Ascending aorta (tissue), 2 donors: ENCODE data around the gene LDLRAP1. TPM values are rescaled to one million over a fixed set of nuclear protein-coding genes. Genes with fewer than 3 reads are reported as not detected.

Source experiments
- DNase-seq, 2 donors: peaks; one replicate each; pipeline ENCODE4 v3.0.0-alpha.2; 2019; ENCODE audit warnings: low spot score in 2 of 2
- H3K27ac ChIP-seq, 2 donors: fragments of 200-600 bp; sonication (generic); one replicate each; pipeline ENCODE4 v1.5.1; 2016 to 2017; ENCODE audit warnings: mild to moderate bottlenecking in 1 of 2
- H3K27me3 ChIP-seq: fragments of 200-600 bp; sonication (generic); one replicate; pipeline ENCODE4 v1.5.1; 2017
- H3K36me3 ChIP-seq, 2 donors: fragments of 200-600 bp; sonication (generic); one replicate each; pipeline ENCODE4 v1.5.1; 2016
- H3K4me1 ChIP-seq, 2 donors: fragments of 200-600 bp; sonication (generic); one replicate each; pipeline ENCODE4 v1.5.1; 2016 to 2017; ENCODE audit warnings: mild to moderate bottlenecking in 1 of 2
- H3K4me3 ChIP-seq, 2 donors: fragments of 200-600 bp; sonication (generic); one replicate each; pipeline ENCODE4 v1.5.1; 2016 to 2017; ENCODE audit warnings: mild to moderate bottlenecking in 1 of 2
- H3K9me3 ChIP-seq, 2 donors: fragments of 200-600 bp; sonication (generic); one replicate each; pipeline ENCODE4 v1.5.1; 2016
- CTCF ChIP-seq, 3 experiments: fragments of 200-600 bp in 2 of 3; fragments of 450-650 bp in 1 of 3; sonication (generic) in 2 of 3; IDR thresholded peaks; one replicate each; pipeline ENCODE4 v1.5.1; 2016 to 2019; ENCODE audit warnings: antibody characterized with exemption in 3 of 3, mild to moderate bottlenecking in 1 of 3, moderate library complexity in 1 of 3
- intact Hi-C: fragments of 100-400 bp; cut with DNase I; formaldehyde crosslinking; loops from one replicate; pipeline ENCODE4 v1.15.1; 2023
- total RNA-seq: library from RNA; depleted of rRNA; stranded (reverse); fragments of >200 nt; gene quantifications from one replicate; pipeline ENCODE4 v1.1.0, GENCODE V29; 2016

The LDLRAP1 gene
- total RNA-seq, 1 donor from 2014 or later = 75.4 TPM

- DNase-seq = peak in 1 of 2 donors; percentile 75
- no peak overlapping the region for H3K4me3 ChIP-seq
- peaks cover 0 to 6% of the 10 kb centered on the region in 2 donors for H3K9me3 ChIP-seq
- TF ChIP-seq CTCF (IDR thresholded peaks at IDR 0.05) = peak; percentile 73 to 82 (median 74)
- intact Hi-C loops = loop anchor here (1.0 to 5.0 kb wide), 3 partner anchors 17 to 277 kb away; no protein-coding TSS in a partner anchor
- no peaks in the 10 kb centered on the region for H3K27me3 ChIP-seq
- H3K27ac ChIP-seq = no peak overlapping the region
- no peaks in the 10 kb centered on the region for H3K4me1 ChIP-seq
- H3K36me3 ChIP-seq = no peaks in the 10 kb centered on the region
Measured at GRCh38 chr1:25520446-25521061, 22.9 kb upstream of the LDLRAP1 start.

DNA sequence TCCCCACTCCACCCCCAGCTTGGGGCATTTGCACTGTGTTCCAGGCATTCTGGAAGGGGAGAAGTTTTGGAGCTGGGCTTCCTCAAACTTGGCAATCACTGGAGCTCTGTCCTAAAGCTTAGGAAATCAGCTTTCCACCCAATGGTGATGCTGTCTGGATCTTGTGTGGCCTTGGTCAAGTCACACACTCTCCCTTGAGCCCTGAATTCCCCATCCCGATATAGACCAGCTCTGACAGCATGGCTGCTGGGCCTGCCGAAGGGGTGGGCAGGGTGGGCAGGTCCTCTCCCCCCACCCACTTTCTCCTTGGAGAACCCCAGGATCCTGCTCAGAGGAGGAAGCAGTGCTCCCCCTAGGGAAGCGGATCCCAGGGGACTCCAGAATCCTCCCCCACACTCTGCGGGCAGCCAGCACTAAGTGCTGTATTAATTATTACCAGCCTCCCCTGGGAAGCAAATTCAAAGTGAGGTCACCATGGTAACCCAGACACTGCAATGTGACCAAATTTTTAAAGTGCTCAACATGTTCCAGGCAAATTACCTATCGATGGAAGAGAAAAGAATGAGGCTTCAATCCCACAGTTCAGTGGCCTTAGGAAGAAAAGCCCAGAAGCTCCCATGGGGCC is 21.3 kb upstream of the LDLRAP1 start:
- intact Hi-C loops = loop anchor here (5.0 kb wide), 2 partner anchors 120 to 275 kb away; no protein-coding TSS in a partner anchor
- no peaks in the 10 kb centered on the region for H3K36me3 ChIP-seq
- no peak for TF ChIP-seq CTCF (IDR thresholded peaks at IDR 0.05)
- peaks cover 0 to 6% of the 10 kb centered on the region in 2 donors for H3K9me3 ChIP-seq
- no peak for DNase-seq
- H3K4me3 ChIP-seq = no peak overlapping the region
- H3K4me1 ChIP-seq = peaks cover 0 to 3% of the 10 kb centered on the region in 2 donors
- no peak overlapping the region for H3K27ac ChIP-seq
- H3K27me3 ChIP-seq = no peaks in the 10 kb centered on the region

DNA sequence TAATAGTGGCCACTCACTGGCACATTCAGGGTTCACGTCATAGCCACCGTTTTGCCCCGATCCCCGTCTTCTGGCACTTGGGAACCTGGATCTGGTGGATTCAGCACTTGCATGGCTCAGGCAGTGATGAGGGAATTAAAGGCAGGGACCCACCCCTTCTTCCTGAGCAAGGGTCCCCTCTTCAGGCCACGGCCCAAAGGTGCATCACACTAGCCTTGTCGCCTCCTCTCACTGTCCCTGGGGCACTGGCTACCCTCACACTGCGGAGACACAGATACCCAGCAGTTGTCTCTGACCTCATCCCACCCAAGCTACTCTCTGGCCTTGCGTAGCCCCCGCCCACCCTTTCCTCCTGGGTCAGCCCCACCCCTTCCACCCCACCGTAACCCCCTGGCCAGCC is 19.9 kb upstream of the LDLRAP1 start:
- Histone ChIP-seq H3K36me3 (no peaks in the 10 kb centered on the region), H3K4me3 (no peak overlapping the region), H3K27me3 (no peaks in the 10 kb centered on the region), H3K9me3 (peaks cover 0 to 6% of the 10 kb centered on the region in 2 donors), H3K27ac (no peak overlapping the region), H3K4me1 (peaks cover 0 to 4% of the 10 kb centered on the region in 2 donors)
- DNase-seq = no peak
- intact Hi-C loops = loop anchor here (5.0 kb wide), 2 partner anchors 121 to 274 kb away; no protein-coding TSS in a partner anchor
- TF ChIP-seq CTCF (IDR thresholded peaks at IDR 0.05) = peak in 2 of 3 experiments; percentile 19 to 24

GRCh38 chr1:25524568-25525360 is 18.6 kb upstream of the LDLRAP1 start:
- Histone ChIP-seq H3K27me3 (no peaks in the 10 kb centered on the region), H3K4me1 (peaks cover 0 to 4% of the 10 kb centered on the region in 2 donors), H3K4me3 (no peak overlapping the region), H3K27ac (no peak overlapping the region), H3K36me3 (no peaks in the 10 kb centered on the region), H3K9me3 (peaks cover 0 to 6% of the 10 kb centered on the region in 2 donors)
- no peak for DNase-seq
- intact Hi-C loops = loop anchor here (5.0 kb wide), 2 partner anchors 122 to 273 kb away; no protein-coding TSS in a partner anchor
- no peak for TF ChIP-seq CTCF (IDR thresholded peaks at IDR 0.05)

GRCh38 chr1:25525361-25525688 is 18.1 kb upstream of the LDLRAP1 start:
- intact Hi-C loops = no loop called here
- no peak for DNase-seq
- Histone ChIP-seq H3K4me3 (no peak overlapping the region), H3K27ac (no peak overlapping the region), H3K27me3 (no peaks in the 10 kb centered on the region), H3K36me3 (no peaks in the 10 kb centered on the region), H3K9me3 (peaks cover 0 to 6% of the 10 kb centered on the region in 2 donors), H3K4me1 (peaks cover 0 to 4% of the 10 kb centered on the region in 2 donors)
- TF ChIP-seq CTCF (IDR thresholded peaks at IDR 0.05) = no peak
